ENCODE data around the gene ERGIC2. TPM values are rescaled to one million over a fixed set of nuclear protein-coding genes. Genes with fewer than 3 reads are reported as not detected.
A peak's percentile ranks its signal among the peaks of the same experiment; 100 is the strongest.

The ERGIC2 gene
- total RNA-seq, 2 experiments from 2014 or later: 112 to 116 TPM

- Mint-ChIP-seq H3K4me1 (ENCODE audit: low read depth) (no peaks in the 10 kb centered on the region), H3K9me3 (no peaks in the 10 kb centered on the region), H3K27ac (no peak overlapping the region), H3K36me3 (ENCODE audit: low read depth) (peaks cover 19% of the 10 kb centered on the region), H3K27me3 (ENCODE audit: low read depth) (no peaks in the 10 kb centered on the region), H3K4me3 (no peak overlapping the region)
- DNase-seq: no peak
- CTCF ChIA-PET: no interaction called here
- intact Hi-C loops (cut with micrococcal nuclease): no loop called here
Measured at GRCh38 chr12:29354954-29355353, 26.0 kb downstream of the ERGIC2 start.

- H3K27ac Mint-ChIP-seq: no peak overlapping the region
- no peaks in the 10 kb centered on the region for H3K9me3 Mint-ChIP-seq
- peaks cover 9% of the 10 kb centered on the region for H3K4me1 Mint-ChIP-seq (ENCODE audit: low read depth)
- intact Hi-C loops (cut with micrococcal nuclease): no loop called here
- no peak overlapping the region for H3K4me3 Mint-ChIP-seq
- no peak for DNase-seq
- peaks cover 17% of the 10 kb centered on the region for H3K36me3 Mint-ChIP-seq (ENCODE audit: low read depth)
- CTCF ChIA-PET: interaction anchor here (0.7 kb wide), 1 partner anchor 68 kb away, joined by 3 read pairs; no protein-coding TSS in a partner anchor
- H3K27me3 Mint-ChIP-seq (ENCODE audit: low read depth): no peaks in the 10 kb centered on the region
Measured at GRCh38 chr12:29350080-29350479, 30.9 kb downstream of the ERGIC2 start.

DNA sequence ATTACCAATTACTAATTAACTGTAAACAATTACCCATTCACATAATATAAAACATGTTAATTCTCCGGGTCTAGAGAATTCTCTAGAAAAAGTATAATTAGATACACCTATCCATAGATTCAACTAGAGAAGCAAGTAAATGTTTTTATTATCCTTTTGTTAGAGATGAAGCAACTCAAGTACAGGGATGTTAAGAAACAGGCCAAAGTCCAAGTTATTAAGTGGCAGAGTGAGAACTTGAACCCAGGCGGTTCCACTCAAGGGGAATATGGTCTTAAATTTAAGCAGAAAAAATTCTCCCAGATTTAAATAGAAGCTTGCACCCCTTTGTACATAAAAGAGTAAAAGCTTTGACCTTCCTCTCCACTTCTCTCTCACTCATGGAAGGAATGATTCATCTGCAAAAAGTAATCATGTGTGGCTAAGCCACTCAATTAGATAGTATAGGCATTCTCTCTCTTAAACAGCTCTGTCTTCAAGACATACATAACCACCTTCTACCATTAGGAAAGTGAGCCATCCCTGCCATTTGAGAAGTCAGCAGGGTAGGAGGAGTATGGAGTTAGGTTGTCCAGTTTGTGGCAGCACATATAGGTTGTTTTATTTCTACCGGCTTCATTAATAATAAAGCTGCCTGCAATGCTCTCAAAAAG, 34.1 kb downstream of the ERGIC2 start:
- H3K27me3 Mint-ChIP-seq (ENCODE audit: low read depth): no peaks in the 10 kb centered on the region
- peaks cover 9% of the 10 kb centered on the region for H3K4me1 Mint-ChIP-seq (ENCODE audit: low read depth)
- H3K4me3 Mint-ChIP-seq: no peak overlapping the region
- intact Hi-C loops (cut with micrococcal nuclease): no loop called here
- no peak for DNase-seq
- peaks cover 21% of the 10 kb centered on the region for H3K36me3 Mint-ChIP-seq (ENCODE audit: low read depth)
- CTCF ChIA-PET: no interaction called here
- no peak overlapping the region for H3K27ac Mint-ChIP-seq
- H3K9me3 Mint-ChIP-seq: no peaks in the 10 kb centered on the region

DNA sequence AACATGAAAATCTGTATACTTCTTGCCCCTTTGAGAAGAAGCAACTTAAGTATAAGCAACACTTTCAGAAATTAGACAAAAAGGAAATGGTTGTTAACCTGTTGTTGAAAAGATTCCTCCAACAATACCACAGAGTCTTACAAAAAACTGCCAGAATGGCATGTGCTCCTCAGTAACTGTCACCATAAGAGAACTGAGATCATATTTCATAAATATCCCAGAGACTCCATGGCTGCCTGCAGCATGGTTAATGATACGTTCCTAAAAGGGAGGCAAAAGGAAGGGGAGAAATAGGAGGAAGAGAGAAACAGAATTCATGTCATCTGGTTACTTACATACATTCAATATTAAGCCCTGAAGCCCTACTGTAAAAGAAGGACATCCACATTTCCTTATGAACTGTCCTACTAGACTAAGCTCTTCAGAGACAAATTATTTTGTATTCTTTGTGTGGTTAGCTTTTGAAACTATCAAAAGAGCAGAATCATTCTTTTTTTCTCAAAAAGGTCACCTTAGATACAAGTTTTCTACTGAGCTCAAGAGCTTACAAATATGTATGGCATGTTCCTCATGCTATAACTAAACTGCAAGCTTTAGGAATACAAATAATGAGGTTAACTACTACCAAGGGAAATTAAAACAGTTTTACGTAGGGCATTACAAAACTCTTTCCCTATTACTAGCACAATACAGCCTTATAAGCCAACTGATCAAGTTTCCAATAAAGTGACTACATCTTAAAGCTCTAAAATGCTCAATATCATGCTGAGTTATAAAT, 37.8 kb downstream of the ERGIC2 start:
- intact Hi-C loops (cut with micrococcal nuclease): no loop called here
- CTCF ChIA-PET: no interaction called here
- Mint-ChIP-seq H3K36me3 (ENCODE audit: low read depth) (peaks cover 19% of the 10 kb centered on the region), H3K4me1 (ENCODE audit: low read depth) (peaks cover 9% of the 10 kb centered on the region), H3K9me3 (no peaks in the 10 kb centered on the region), H3K27me3 (ENCODE audit: low read depth) (no peaks in the 10 kb centered on the region), H3K4me3 (no peak overlapping the region), H3K27ac (no peak overlapping the region)
- no peak for DNase-seq

- no peak overlapping the region for H3K27ac Mint-ChIP-seq
- intact Hi-C loops (cut with micrococcal nuclease): no loop called here
- DNase-seq: no peak
- H3K27me3 Mint-ChIP-seq (ENCODE audit: low read depth): no peaks in the 10 kb centered on the region
- CTCF ChIA-PET: interaction anchor here (1.0 to 1.2 kb wide), 2 partner anchors 8 to 19 kb away, joined by 3 to 7 read pairs; no protein-coding TSS in a partner anchor
- peaks cover 6% of the 10 kb centered on the region for H3K36me3 Mint-ChIP-seq (ENCODE audit: low read depth)
- no peaks in the 10 kb centered on the region for H3K4me1 Mint-ChIP-seq (ENCODE audit: low read depth)
- no peaks in the 10 kb centered on the region for H3K9me3 Mint-ChIP-seq
- H3K4me3 Mint-ChIP-seq: no peak overlapping the region
Measured at GRCh38 chr12:29337325-29337724, 43.6 kb downstream of the ERGIC2 start.

GRCh38 chr12:29334937-29335336, 46.0 kb downstream of the ERGIC2 start:
- CTCF ChIA-PET: no interaction called here
- H3K27me3 Mint-ChIP-seq (ENCODE audit: low read depth): no peaks in the 10 kb centered on the region
- H3K4me3 Mint-ChIP-seq: no peak overlapping the region
- intact Hi-C loops (cut with micrococcal nuclease): no loop called here
- H3K27ac Mint-ChIP-seq: no peak overlapping the region
- no peaks in the 10 kb centered on the region for H3K4me1 Mint-ChIP-seq (ENCODE audit: low read depth)
- no peaks in the 10 kb centered on the region for H3K9me3 Mint-ChIP-seq
- no peak for DNase-seq
- H3K36me3 Mint-ChIP-seq (ENCODE audit: low read depth): peaks cover 5% of the 10 kb centered on the region

- H3K27ac Mint-ChIP-seq: no peak overlapping the region
- DNase-seq: no peak
- intact Hi-C loops (cut with micrococcal nuclease): no loop called here
- no peaks in the 10 kb centered on the region for H3K27me3 Mint-ChIP-seq (ENCODE audit: low read depth)
- no peak overlapping the region for H3K4me3 Mint-ChIP-seq
- no peaks in the 10 kb centered on the region for H3K9me3 Mint-ChIP-seq
- H3K36me3 Mint-ChIP-seq (ENCODE audit: low read depth): peaks cover 5% of the 10 kb centered on the region
- H3K4me1 Mint-ChIP-seq (ENCODE audit: low read depth): no peaks in the 10 kb centered on the region
- CTCF ChIA-PET: no interaction called here
Measured at GRCh38 chr12:29333178-29333577, 47.8 kb downstream of the ERGIC2 start.

DNA sequence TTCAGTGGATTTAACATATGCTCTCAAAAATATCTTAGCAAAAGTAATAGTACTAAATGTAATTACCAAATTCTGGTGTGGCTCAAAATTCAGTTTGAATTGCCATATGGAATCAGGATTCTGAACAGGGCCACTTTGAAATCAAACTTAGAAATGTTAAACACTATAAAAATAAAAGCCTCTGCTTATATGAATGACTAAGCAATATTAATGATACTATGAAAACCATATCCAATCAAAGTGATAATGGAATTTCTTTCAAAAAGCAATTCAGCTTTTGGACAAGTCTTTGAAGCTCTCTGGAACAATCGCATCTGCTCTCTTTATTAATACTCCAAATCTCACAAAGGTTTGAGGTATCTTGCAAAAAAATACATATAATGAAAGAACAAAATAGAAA, 51.6 kb downstream of the ERGIC2 start:
- CTCF ChIA-PET: interaction anchor here (1.2 to 1.5 kb wide), 2 partner anchors 8 to 11 kb away, joined by 3 to 5 read pairs; no protein-coding TSS in a partner anchor
- peaks cover 1% of the 10 kb centered on the region for H3K9me3 Mint-ChIP-seq
- peaks cover 17% of the 10 kb centered on the region for H3K36me3 Mint-ChIP-seq (ENCODE audit: low read depth)
- intact Hi-C loops (cut with micrococcal nuclease): no loop called here
- no peak overlapping the region for H3K27ac Mint-ChIP-seq
- no peaks in the 10 kb centered on the region for H3K27me3 Mint-ChIP-seq (ENCODE audit: low read depth)
- H3K4me3 Mint-ChIP-seq: no peak overlapping the region
- H3K4me1 Mint-ChIP-seq (ENCODE audit: low read depth): no peaks in the 10 kb centered on the region
- DNase-seq: no peak

GRCh38 chr12:29322157-29322556, 58.8 kb downstream of the ERGIC2 start:
- no peak for DNase-seq
- Mint-ChIP-seq H3K4me1 (ENCODE audit: low read depth) (peaks cover 6% of the 10 kb centered on the region), H3K27me3 (ENCODE audit: low read depth) (no peaks in the 10 kb centered on the region), H3K36me3 (ENCODE audit: low read depth) (peaks cover 24% of the 10 kb centered on the region), H3K27ac (no peak overlapping the region), H3K4me3 (no peak overlapping the region), H3K9me3 (no peaks in the 10 kb centered on the region)
- intact Hi-C loops (cut with micrococcal nuclease): no loop called here
- CTCF ChIA-PET: interaction anchor here (3.5 kb wide), 1 partner anchor 249 kb away, joined by 24 read pairs; no protein-coding TSS in a partner anchor

- no peak overlapping the region for H3K4me3 Mint-ChIP-seq
- H3K36me3 Mint-ChIP-seq (ENCODE audit: low read depth): peaks cover 17% of the 10 kb centered on the region
- CTCF ChIA-PET: interaction anchor here (0.6 to 3.5 kb wide), 3 partner anchors 229 to 531 kb away, joined by 4 to 24 read pairs (median 5); no protein-coding TSS in a partner anchor
Measured at GRCh38 chr12:29320295-29321085, 60.5 kb downstream of the ERGIC2 start.

GRCh38 chr12:29317556-29318363, 63.2 kb downstream of the ERGIC2 start:
- Mint-ChIP-seq H3K36me3 (ENCODE audit: low read depth) (peaks cover 4% of the 10 kb centered on the region), H3K9me3 (no peaks in the 10 kb centered on the region), H3K27ac (no peak overlapping the region), H3K4me1 (ENCODE audit: low read depth) (peaks cover 6% of the 10 kb centered on the region), H3K4me3 (no peak overlapping the region), H3K27me3 (ENCODE audit: low read depth) (no peaks in the 10 kb centered on the region)
- intact Hi-C loops (cut with micrococcal nuclease): loop anchor here (1.0 to 5.0 kb wide), 4 partner anchors 170 to 1585 kb away; partner anchors contain the start of gene FAR2
- CTCF ChIA-PET: interaction anchor here (0.7 to 4.8 kb wide), 21 partner anchors 11 to 286 kb away, joined by 3 to 86 read pairs (median 5); no protein-coding TSS in a partner anchor
- DNase-seq: peak; percentile 62

More at GRCh38 chr12:29320295-29321085, 60.5 kb downstream of the ERGIC2 start:
- H3K9me3 Mint-ChIP-seq: no peaks in the 10 kb centered on the region
- no peak overlapping the region for H3K27ac Mint-ChIP-seq
- H3K27me3 Mint-ChIP-seq (ENCODE audit: low read depth): no peaks in the 10 kb centered on the region
- intact Hi-C loops (cut with micrococcal nuclease): no loop called here
- H3K4me1 Mint-ChIP-seq (ENCODE audit: low read depth): peaks cover 6% of the 10 kb centered on the region
- DNase-seq: no peak
